Islet of Langerhans (tissue), 1 donor: ENCODE measurements around the gene SRSF9.
"Not testable (repeated sequence)": the region's sequence is repeated elsewhere in the genome, so short reads cannot be mapped to it uniquely, and the experiment has no call there.

ENCODE experiments used
- FAIRE-seq: peaks from one replicate; lab custom pipeline; 2011; peaks lifted over from hg19 to GRCh38; lab: Jason Lieb, UNC

The SRSF9 gene

GRCh38 chr12:120447992-120448391 lies 21.6 kb downstream of the SRSF9 start:
- FAIRE-seq: no peak

DNA sequence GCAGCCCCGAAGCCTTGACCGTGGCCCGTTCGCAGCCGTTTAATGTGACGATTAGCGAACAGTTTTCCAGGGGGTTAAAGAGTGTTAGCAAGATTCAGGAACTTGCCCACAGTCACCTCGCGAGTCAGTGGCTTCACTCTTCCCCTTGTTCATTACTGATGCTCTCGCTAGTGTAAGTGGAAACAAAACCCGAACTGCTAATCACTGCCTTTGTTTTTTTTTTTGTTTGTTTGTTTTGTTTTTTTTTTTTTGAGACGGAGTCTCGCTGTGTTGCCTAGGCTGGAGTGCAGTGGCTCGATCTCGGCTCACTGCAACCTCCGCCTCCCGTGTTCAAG lies 22.7 kb downstream of the SRSF9 start:
- FAIRE-seq: not testable (repeated sequence)

GRCh38 chr12:120445911-120446843 lies 23.4 kb downstream of the SRSF9 start, which contains the start of the genes GATC and TRIAP1:
TSS of gene GATC (plus strand) at chr12:120446444. CDS start at chr12:120446481, 37 bp downstream.
TSS of gene TRIAP1 (minus strand) at chr12:120446384. CDS start at chr12:120446372, 12 bp downstream.
- no peak for FAIRE-seq

GRCh38 chr12:120444676-120445075 lies 24.9 kb downstream of the SRSF9 start:
- FAIRE-seq: no peak

- no peak for FAIRE-seq
Measured at GRCh38 chr12:120439646-120440247, 29.8 kb downstream of the SRSF9 start.

GRCh38 chr12:120438495-120439198 lies 30.9 kb downstream of the SRSF9 start:
- FAIRE-seq: no peak

- no peak for FAIRE-seq
Measured at GRCh38 chr12:120437735-120438494, 31.6 kb downstream of the SRSF9 start, which contains the start of gene COX6A1. TSS of gene COX6A1 (plus strand) at chr12:120438113. CDS start at chr12:120438127, 14 bp downstream.

DNA sequence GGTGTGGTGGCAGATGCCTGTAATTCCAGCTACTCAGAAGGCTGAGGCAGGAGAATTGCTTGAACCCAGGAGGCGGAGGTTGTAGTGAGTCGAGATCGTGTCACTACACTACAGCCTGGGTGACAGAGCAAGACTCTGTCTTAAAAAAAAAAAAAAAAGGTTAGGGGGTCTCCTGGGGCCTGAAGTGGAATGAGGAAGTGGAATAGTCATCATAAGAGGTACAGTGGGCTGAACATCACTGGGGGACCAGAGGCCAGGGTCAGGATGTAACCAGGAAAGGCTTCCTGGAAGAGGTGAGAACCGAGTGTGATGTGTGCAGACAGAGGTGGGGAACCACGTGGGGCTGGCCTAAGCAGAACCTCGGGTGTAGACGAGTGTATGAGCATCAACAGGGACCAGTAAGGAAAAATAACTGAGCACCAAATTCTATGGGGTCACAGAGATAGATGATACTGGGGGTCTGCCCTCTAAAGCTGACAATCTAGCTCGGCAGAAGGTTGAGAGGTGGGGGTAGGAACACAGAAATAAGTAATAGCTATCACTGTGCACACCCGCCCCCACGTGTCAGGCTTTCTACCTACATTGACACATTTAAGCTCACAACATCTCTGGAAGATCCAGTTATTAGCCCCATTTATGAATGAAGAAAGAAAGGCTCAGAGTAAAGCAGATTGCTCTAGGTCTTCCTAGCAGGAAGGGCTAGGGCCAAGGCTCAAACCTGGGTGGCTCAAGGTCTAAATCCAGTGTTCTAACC lies 36.6 kb downstream of the SRSF9 start:
- FAIRE-seq: no peak

- FAIRE-seq: no peak
Measured at GRCh38 chr12:120429368-120429767, 40.2 kb downstream of the SRSF9 start.

DNA sequence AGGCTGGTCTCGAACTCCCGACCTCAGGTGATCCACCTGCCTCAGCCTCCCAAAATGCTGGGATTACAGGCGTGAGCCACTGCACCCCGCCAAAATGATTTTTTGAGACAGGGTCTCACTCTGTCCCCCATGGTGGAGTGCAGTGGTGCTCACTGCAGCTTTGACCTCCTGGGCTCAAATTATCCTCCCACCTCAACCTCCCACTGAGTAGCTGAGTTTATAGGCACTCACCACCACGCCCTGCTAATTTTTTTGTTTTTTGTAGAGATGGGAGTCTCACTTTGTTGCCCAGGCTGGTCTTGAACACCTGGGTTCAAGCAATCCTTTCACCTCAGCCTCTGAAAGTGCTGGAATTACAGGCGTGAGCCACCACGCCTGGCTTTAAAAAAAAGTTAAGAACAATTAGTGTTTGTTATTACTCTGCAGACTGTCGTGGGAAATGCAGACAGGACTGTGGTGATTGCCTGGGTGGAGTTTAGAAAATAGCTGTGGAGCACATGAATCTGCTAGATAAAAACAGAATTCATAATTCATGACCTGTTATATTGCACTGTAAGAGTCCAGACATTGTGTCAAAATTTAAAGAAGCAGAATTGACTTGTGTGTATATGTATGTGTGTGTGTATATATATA lies 40.8 kb downstream of the SRSF9 start:
- no peak for FAIRE-seq

DNA sequence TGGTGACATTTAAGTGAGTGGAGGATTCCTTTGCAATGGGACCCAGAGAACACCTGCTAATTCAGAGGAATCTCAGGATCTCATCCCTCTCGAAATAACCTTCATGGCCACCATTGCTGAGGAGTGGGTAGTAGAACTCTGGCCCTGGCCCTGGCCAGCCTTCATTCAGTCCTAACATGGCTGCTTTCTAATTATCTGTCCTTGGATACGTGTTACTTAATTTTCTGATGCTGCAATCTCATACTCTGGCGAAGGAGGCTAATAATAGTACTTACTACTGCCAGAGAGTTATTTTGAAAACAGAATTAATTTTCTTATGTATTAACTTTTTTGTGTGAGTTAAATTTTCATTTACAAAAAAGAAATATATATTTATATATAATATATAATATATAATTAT lies 43.8 kb downstream of the SRSF9 start:
- FAIRE-seq: no peak

DNA sequence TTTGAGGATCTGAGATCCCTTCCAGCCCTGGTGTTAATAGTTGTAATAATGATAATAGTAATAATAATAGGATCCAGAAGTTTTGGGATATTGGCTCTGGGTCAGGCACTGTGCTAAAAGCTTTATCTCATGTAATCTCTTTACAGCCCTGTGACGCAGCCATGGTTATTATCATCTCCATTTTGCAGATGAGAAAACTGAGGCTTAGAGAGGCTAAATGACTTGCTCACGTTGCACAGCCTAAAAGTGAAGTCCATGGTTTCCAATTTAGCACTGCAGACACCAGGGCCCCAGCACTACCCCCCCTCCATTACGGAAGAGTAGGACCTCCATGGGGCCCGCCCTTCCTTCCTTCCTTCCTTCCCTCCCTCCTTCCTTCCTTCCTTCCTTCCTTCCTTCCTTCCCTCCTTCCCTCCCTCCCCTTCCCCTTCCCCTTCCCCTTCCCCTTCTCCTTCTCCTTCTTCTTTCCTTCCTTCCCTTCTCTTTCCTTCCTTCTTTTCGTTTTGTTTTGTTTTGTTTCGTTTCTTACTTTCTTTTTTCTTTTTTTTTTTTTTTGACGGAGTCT lies 46.6 kb downstream of the SRSF9 start:
- FAIRE-seq: no peak

GRCh38 chr12:120421701-120422100 lies 47.8 kb downstream of the SRSF9 start:
- FAIRE-seq: no peak

DNA sequence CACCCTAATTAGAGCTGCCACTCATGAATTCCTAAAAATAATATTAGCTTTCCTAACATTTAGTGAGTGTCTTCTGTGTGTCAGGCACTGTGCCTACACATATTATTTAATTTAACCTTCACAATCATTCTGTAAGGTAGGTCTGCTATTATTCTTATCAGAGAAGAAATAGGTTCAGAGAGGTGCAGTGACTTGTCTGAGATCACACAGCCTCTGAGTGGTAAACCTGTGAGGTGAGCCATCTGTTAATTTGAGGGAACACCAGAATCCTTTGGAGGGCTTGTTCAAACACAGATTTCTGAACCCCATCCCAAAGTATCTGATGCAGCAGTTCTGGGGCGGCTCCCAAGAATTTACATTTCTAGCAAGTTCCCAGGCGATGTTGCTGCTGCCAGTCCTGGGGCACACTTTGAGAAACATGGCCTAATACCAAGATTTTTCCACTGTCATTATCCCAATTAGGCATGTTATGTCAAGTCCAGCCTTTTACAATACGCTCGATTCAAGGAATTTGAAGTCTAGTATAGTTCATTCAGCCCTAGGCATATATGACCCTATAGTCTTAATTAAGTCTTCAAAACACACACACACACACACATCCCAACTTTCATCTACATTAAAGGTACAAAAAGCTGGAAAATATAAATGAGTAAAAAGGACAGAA lies 51.5 kb downstream of the SRSF9 start:
- no peak for FAIRE-seq

- no peak for FAIRE-seq
Measured at GRCh38 chr12:120416490-120417216, 52.9 kb downstream of the SRSF9 start.

- no peak for FAIRE-seq
Measured at GRCh38 chr12:120413901-120414695, 55.5 kb downstream of the SRSF9 start.

GRCh38 chr12:120412421-120412820 lies 57.1 kb downstream of the SRSF9 start:
- FAIRE-seq: no peak
